Lung (tissue), 16 donors: ENCODE data around the gene EPC1. TPM values are rescaled to one million over a fixed set of nuclear protein-coding genes. Genes with fewer than 3 reads are reported as not detected.
"Not testable (repeated sequence)": the region's sequence is repeated elsewhere in the genome, so short reads cannot be mapped to it uniquely, and the experiment has no call there.

Experiments
- ATAC-seq: fragments of 200-7000 bp; cut with Tn5 transposase; one replicate; pipeline ENCODE4 v1.9.1; 2020; ENCODE audit warnings: moderate number of reproducible peaks; ENCODE audit not compliant: insufficient read depth, low FRiP score
- DNase-seq, 3 donors: peaks; one replicate each; pipeline ENCODE4 v3.0.0-alpha.2; 2013 to 2017
- H3K27ac ChIP-seq, 2 donors: one replicate each; pipeline ENCODE4 v1.5.1; 2013; ENCODE audit warnings: mild to moderate bottlenecking in 2 of 2, moderate library complexity in 2 of 2, control low read depth in 1 of 2, inconsistent platforms in 1 of 2, low read depth in 1 of 2, low read length in 1 of 2
- H3K27me3 ChIP-seq, 3 donors: one replicate each; pipeline ENCODE4 v1.5.1; 2013; ENCODE audit warnings: low read length in 2 of 3; ENCODE audit not compliant: control insufficient read depth in 3 of 3, insufficient read depth in 3 of 3
- H3K36me3 ChIP-seq, 4 donors: one replicate each; pipeline ENCODE4 v1.5.1; 2013; ENCODE audit warnings: low read length in 4 of 4, mild to moderate bottlenecking in 1 of 4, moderate library complexity in 1 of 4; ENCODE audit not compliant: control insufficient read depth in 4 of 4, insufficient read depth in 4 of 4
- H3K4me1 ChIP-seq, 5 donors: one replicate each; pipeline ENCODE4 v1.5.1; 2013; ENCODE audit warnings: low read length in 5 of 5, mild to moderate bottlenecking in 2 of 5, moderate library complexity in 1 of 5; ENCODE audit not compliant: control insufficient read depth in 5 of 5, insufficient read depth in 5 of 5
- H3K4me3 ChIP-seq: one replicate; pipeline ENCODE4 v1.5.1; 2013; ENCODE audit warnings: mild to moderate bottlenecking, control low read depth, moderate library complexity
- H3K9ac ChIP-seq, 2 donors: one replicate each; pipeline ENCODE4 v1.5.1; 2013; ENCODE audit warnings: low read length in 2 of 2, control low read depth in 1 of 2; ENCODE audit not compliant: insufficient read depth in 1 of 2
- H3K9me3 ChIP-seq, 4 donors: one replicate each; pipeline ENCODE4 v1.5.1; 2013; ENCODE audit warnings: low read length in 3 of 4, mild to moderate bottlenecking in 1 of 4, moderate library complexity in 1 of 4; ENCODE audit not compliant: control insufficient read depth in 4 of 4, insufficient read depth in 3 of 4
- WGBS, 2 donors: extraction: QIAGEN DNeasy Blood & Tissue Kit; methylation state at CpG; one replicate each; pipeline ENCODE4 v1.1.7; 2013; 5-methylcytosine and 5-hydroxymethylcytosine counted together
- long read RNA-seq, 5 donors: transcript quantifications; one replicate each; lab custom pipeline, GENCODE V29; 2026
- polyA plus RNA-seq, 2 donors: library from polyadenylated mRNA; stranded (reverse); fragments of 200-250 nt; gene quantifications; one replicate each; pipeline ENCODE4 v1.2.1, GENCODE V29; 2013
- total RNA-seq, 2 donors: library from RNA; depleted of rRNA in 1 of 2; stranded (reverse); fragments of >200 nt in 1 of 2; gene quantifications; one replicate each; pipeline ENCODE4 v1.2.1, GENCODE V29; 2014 to 2021
- TF ChIP-seq, protein P1 (sequence below): IDR thresholded peaks from 2 replicates; pipeline ENCODE4 v1.5.1; 2012; ENCODE audit warnings: mild to moderate bottlenecking; ENCODE audit errors: control extremely low read depth, extremely low read depth
- donor health status: control.
- donor health status: control.
- donor health status: Bipolar disorder and iron deficiency.
- donor health status: healthy.
- donor health status: DM: yes; HTN: yes; CAD: no.

EPC1 gene
- total RNA-seq (100 to 1,000 TPM in 1 of 2 donors, 10 to 100 TPM in 1; 35.8 to 109 TPM), polyA plus RNA-seq (10 to 100 TPM; 13.2 to 16.3 TPM)
- long read RNA-seq, donor 1, partial matches to known transcripts, result 6 of 11 reads
- long read RNA-seq, donor 1, other reads (novel, unspliced or antisense), result 0 of 11 reads
- long read RNA-seq, donor 2, partial matches to known transcripts, result 0 of 3 reads
- long read RNA-seq, donor 2, other reads (novel, unspliced or antisense), result 0 of 3 reads
- long read RNA-seq, donor 3, partial matches to known transcripts, result 0 of 2 reads
- long read RNA-seq, donor 3, other reads (novel, unspliced or antisense), result 0 of 2 reads
- long read RNA-seq, donor 4, partial matches to known transcripts, result 0 of 5 reads
- long read RNA-seq, donor 4, other reads (novel, unspliced or antisense), result 0 of 5 reads
- long read RNA-seq, donor 5, full-length matches to known transcripts, result 7 of 15 reads
- long read RNA-seq, donor 5, partial matches to known transcripts, result 8 of 15 reads
- long read RNA-seq, donor 5, other reads (novel, unspliced or antisense), result 0 of 15 reads

DNA sequence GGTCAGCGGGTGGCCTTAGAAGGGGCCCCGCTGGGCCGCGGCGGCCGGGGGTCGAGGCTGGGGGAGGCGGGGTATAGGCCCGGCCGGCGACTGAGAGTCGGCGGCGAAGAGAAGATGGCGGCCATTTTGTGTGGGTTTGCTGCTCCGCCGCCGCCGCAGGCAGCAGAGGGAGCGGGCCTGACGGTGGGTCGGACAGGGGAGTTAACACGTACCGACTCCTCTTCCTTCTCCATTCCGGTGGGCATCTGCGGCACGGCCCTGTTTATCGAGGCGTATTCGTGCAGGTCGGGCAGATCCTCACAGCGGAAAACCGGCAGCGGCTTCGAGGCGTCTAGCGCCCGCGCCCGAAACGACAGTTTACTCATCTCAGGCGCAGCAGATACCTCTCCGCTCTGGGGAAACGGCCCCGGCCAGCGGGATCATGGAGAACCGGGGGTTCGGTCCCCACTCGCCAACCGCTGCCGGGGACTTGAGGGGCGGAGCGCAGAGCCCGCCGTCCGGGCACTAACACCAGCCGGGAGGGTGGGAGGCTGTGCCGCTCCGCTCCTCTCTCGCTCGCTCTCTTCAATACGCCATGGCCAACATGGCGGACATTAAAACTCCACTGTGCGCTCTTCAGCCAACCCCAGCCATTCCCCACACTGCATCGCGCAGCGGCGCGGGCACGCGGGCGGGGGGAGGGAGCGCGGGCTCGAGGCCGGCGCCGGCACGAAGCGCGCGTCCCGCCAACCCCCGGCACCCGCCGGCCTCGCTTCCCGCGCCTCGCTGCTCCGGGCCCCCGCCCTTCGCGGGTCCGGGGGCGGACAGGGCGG is at the start of gene EPC1:
TSS of gene EPC1 (minus strand) at position 608 of the 812 bp plus-strand sequence. CDS start at position 365, 243 bp downstream.
- Histone ChIP-seq H3K36me3 (peaks cover 0 to 9% (median 5%) of the 10 kb centered on the region in 4 donors), H3K4me1 (peaks cover 2 to 22% (median 5%) of the 10 kb centered on the region in 5 donors), H3K27me3 (no peaks in the 10 kb centered on the region), H3K9me3 (no peaks in the 10 kb centered on the region), H3K4me3 (peak within 1 kb of the TSS; percentile 94), H3K27ac (peak within 1 kb of the TSS; percentile 100), H3K9ac (peak within 1 kb of the TSS; percentile 100)
- WGBS, 2 donors, result 1% methylated on average over 73 to 97 of the region's 97 CpGs
- ATAC-seq (peak; percentile 91), DNase-seq (peak; percentile 93 to 97 (median 95))
- TF ChIP-seq, protein P1, sequence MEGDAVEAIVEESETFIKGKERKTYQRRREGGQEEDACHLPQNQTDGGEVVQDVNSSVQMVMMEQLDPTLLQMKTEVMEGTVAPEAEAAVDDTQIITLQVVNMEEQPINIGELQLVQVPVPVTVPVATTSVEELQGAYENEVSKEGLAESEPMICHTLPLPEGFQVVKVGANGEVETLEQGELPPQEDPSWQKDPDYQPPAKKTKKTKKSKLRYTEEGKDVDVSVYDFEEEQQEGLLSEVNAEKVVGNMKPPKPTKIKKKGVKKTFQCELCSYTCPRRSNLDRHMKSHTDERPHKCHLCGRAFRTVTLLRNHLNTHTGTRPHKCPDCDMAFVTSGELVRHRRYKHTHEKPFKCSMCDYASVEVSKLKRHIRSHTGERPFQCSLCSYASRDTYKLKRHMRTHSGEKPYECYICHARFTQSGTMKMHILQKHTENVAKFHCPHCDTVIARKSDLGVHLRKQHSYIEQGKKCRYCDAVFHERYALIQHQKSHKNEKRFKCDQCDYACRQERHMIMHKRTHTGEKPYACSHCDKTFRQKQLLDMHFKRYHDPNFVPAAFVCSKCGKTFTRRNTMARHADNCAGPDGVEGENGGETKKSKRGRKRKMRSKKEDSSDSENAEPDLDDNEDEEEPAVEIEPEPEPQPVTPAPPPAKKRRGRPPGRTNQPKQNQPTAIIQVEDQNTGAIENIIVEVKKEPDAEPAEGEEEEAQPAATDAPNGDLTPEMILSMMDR, result no peak

- Histone ChIP-seq H3K27ac (no peak overlapping the region), H3K27me3 (no peaks in the 10 kb centered on the region), H3K4me1 (peaks cover 0 to 1% (median 0%) of the 10 kb centered on the region in 5 donors), H3K36me3 (no peaks in the 10 kb centered on the region), H3K9ac (no peak overlapping the region), H3K4me3 (no peak overlapping the region), H3K9me3 (no peaks in the 10 kb centered on the region)
- DNase-seq, result peak in 2 of 3 donors; percentile 31 to 57
- TF ChIP-seq, protein P1, result no peak
- 71 to 78% methylated on average over 4 of the region's 4 CpGs for WGBS, 2 donors
- no peak for ATAC-seq
Observed at GRCh38 chr10:32393911-32394310, 47.0 kb upstream of the EPC1 start.

DNA sequence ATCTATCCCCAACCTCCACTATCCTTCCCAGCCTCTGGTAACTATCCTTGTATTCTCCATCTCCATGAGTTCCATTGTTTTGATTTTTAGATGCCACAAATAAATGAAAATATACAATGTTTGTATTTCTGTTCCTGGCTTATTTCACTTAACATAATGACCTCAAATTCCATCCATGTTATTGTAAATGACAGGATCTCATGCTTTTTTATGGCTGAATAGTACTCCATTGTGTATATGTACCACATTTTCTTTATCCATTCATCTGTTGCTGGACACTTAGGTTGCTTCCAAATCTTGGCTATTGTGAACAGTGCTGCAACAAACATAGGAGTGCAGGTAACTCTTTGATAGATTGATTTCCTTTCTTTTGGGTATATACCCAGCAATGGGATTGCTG is 45.3 kb upstream of the EPC1 start:
- not testable (repeated sequence) for H3K27ac ChIP-seq, DNase-seq, H3K4me3 ChIP-seq, H3K27me3 ChIP-seq, ATAC-seq, H3K9me3 ChIP-seq, H3K9ac ChIP-seq, H3K36me3 ChIP-seq
- H3K4me1 ChIP-seq, result peaks cover 0 to 12% (median 0%) of the 10 kb centered on the region in 5 donors

DNA sequence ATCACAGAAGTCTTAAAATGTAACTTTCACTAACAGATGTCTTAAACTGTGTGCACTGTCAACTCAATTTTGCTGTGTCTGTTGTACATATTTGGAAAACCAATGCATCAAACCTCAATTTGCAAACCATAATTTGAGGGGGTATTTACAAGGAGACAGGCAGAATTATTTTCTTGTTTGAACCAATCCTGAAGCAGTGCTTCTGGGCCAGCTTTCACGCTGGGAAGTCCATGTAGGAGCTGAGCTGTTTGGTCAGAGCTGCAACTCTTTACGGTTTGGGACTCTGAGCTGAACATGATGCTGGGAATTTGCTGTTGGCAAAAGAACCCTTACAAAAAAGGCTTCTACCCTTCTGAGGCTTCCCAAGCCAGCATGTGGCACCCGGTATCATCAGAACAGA is 43.2 kb upstream of the EPC1 start:
- Histone ChIP-seq H3K27me3 (no peaks in the 10 kb centered on the region), H3K36me3 (no peaks in the 10 kb centered on the region), H3K9ac (no peak overlapping the region), H3K9me3 (no peaks in the 10 kb centered on the region), H3K27ac (no peak overlapping the region), H3K4me1 (peaks cover 0 to 21% (median 1%) of the 10 kb centered on the region in 5 donors), H3K4me3 (no peak overlapping the region)
- ATAC-seq (no peak), DNase-seq (no peak)
- TF ChIP-seq, protein P1, result no peak
- 92 to 93% methylated on average over 3 of the region's 3 CpGs for WGBS, 2 donors
